HCT116 (cell line): ENCODE data around the gene WBP1L. TPM values are rescaled to one million over a fixed set of nuclear protein-coding genes. Genes with fewer than 3 reads are reported as not detected.

Source experiments
- ATAC-seq: fragments of 200-7000 bp; cut with Tn5 transposase; 2 replicates; pipeline ENCODE4 v1.9.1; 2020; ENCODE audit warnings: mild to moderate bottlenecking, moderate library complexity
- BruUV-seq: library from RNA; stranded (reverse); fragments of 400-500 nt; replicated peaks from 2 replicates; lab custom pipeline; 2021; lab: Mats Ljungman, UMichigan
- CTCF ChIA-PET: fragments of 300-600 bp; sonication (Branson Sonifier 250); formaldehyde crosslinking; loops from one replicate; lab custom pipeline; 2021; ENCODE audit warnings: antibody characterized with exemption; lab: Charles Lee
- POLR2A ChIA-PET: fragments of 300-600, 350-600 bp; sonication (Branson Sonifier 250); formaldehyde crosslinking; loops from one replicate; lab custom pipeline; 2021; ENCODE audit warnings: antibody characterized with exemption; lab: Charles Lee
- RAD21 ChIA-PET, 2 experiments: fragments of 300-600 bp; sonication (Branson Sonifier 250); formaldehyde crosslinking; loops; one replicate each; lab custom pipeline; 2023; ENCODE audit warnings: low total read pairs in 2 of 2; ENCODE audit not compliant: uncharacterized antibody in 2 of 2, unreplicated experiment in 2 of 2, low non-redundant PET in 1 of 2; lab: Charles Lee
- DNase-seq: peaks from one replicate; pipeline ENCODE4 v3.0.0-alpha.2; 2010; ENCODE audit warnings: low read depth, low spot score
- H2AFZ ChIP-seq: fragments of 200-600 bp; shearing (Covaris generic), sonication (generic); 2 replicates; pipeline ENCODE4 v1.6.1; 2017; ENCODE audit warnings: low read depth, mixed run types, mixed read lengths, antibody characterized with exemption, low read length; ENCODE audit not compliant: poor library complexity, severe bottlenecking
- H3K27ac ChIP-seq: 2 replicates; pipeline ENCODE4 v1.5.1; 2012; ENCODE audit warnings: low read depth, low read length
- H3K27me3 ChIP-seq: fragments of 200-600 bp; sonication (generic); 2 replicates; pipeline ENCODE4 v1.6.1; 2016; ENCODE audit warnings: mixed run types, low read length, mixed read lengths; ENCODE audit not compliant: insufficient read depth
- H3K36me3 ChIP-seq, 2 experiments: fragments of 200-500 bp in 1 of 2; fragments of 200-600 bp in 1 of 2; sonication (Bioruptor generic) in 1 of 2; sonication (generic) in 1 of 2; 2 replicates each; pipeline versions ENCODE4 v1.5.1 to v1.6.1; 2014 to 2016; ENCODE audit warnings: low read length in 2 of 2, inconsistent platforms in 1 of 2, mixed read lengths in 1 of 2, mixed run types in 1 of 2; ENCODE audit not compliant: insufficient read depth in 2 of 2, control insufficient read depth in 1 of 2
- H3K4me1 ChIP-seq, 2 experiments: fragments of 200-600 bp in 1 of 2; sonication (generic) in 1 of 2; 2 replicates each; pipeline versions ENCODE4 v1.5.1 to v1.6.1; 2012 to 2017; ENCODE audit warnings: low read length in 2 of 2, inconsistent platforms in 1 of 2, mild to moderate bottlenecking in 1 of 2, mixed read lengths in 1 of 2, mixed run types in 1 of 2, moderate library complexity in 1 of 2; ENCODE audit not compliant: insufficient read depth in 2 of 2, control insufficient read depth in 1 of 2
- H3K4me2 ChIP-seq: fragments of 200-600 bp; sonication (generic); 2 replicates; pipeline ENCODE4 v1.6.1; 2017; ENCODE audit warnings: mixed run types, low read length, mixed read lengths
- H3K4me3 ChIP-seq, 2 experiments: fragments of 200-600 bp in 1 of 2; sonication (generic) in 1 of 2; replicated peaks in 1 of 2; 2 replicates each; pipeline ENCODE4 v1.5.1; 2011 to 2016; ENCODE audit warnings: low read length in 2 of 2, control low read depth in 1 of 2, low read depth in 1 of 2, mild to moderate bottlenecking in 1 of 2, mixed read lengths in 1 of 2, mixed run types in 1 of 2
- H3K79me2 ChIP-seq: fragments of 200-600 bp; sonication (generic); 2 replicates; pipeline ENCODE4 v1.6.1; 2017; ENCODE audit warnings: mild to moderate bottlenecking, mixed run types, low read length, moderate library complexity, mixed read lengths; ENCODE audit not compliant: insufficient read depth
- H3K9ac ChIP-seq: fragments of 200-600 bp; sonication (generic); 2 replicates; pipeline ENCODE4 v1.6.1; 2016; ENCODE audit warnings: low read length, mixed read lengths
- H3K9me2 ChIP-seq: fragments of 200-600 bp; sonication (generic), shearing (Covaris generic); 2 replicates; pipeline ENCODE4 v1.6.1; 2017; ENCODE audit warnings: mixed run types, mild to moderate bottlenecking, moderate library complexity; ENCODE audit not compliant: insufficient read depth
- H3K9me3 ChIP-seq, 2 experiments: fragments of 200-500 bp in 1 of 2; fragments of 200-600 bp in 1 of 2; sonication (Bioruptor generic) in 1 of 2; sonication (generic) in 1 of 2; 2 replicates each; pipeline ENCODE4 v1.6.1; 2014 to 2017; ENCODE audit warnings: low read length in 2 of 2, mixed read lengths in 2 of 2, inconsistent platforms in 1 of 2, low read depth in 1 of 2, mild to moderate bottlenecking in 1 of 2, mixed run types in 1 of 2, moderate library complexity in 1 of 2; ENCODE audit not compliant: control insufficient read depth in 1 of 2, insufficient read depth in 1 of 2
- H4K20me1 ChIP-seq: fragments of 200-600 bp; sonication (generic), shearing (Covaris generic); 2 replicates; pipeline ENCODE4 v1.6.1; 2017; ENCODE audit warnings: mixed run types, mild to moderate bottlenecking, moderate library complexity; ENCODE audit not compliant: insufficient read depth
- CEBPB ChIP-seq: IDR thresholded peaks from 2 replicates; pipeline ENCODE4 v1.6.1; 2012; ENCODE audit warnings: low read depth
- EGR1 ChIP-seq: IDR thresholded peaks from 2 replicates; pipeline ENCODE4 v1.6.1; 2012; ENCODE audit warnings: low read depth
- ELF1 ChIP-seq: IDR thresholded peaks from 2 replicates; pipeline ENCODE4 v1.6.1; 2012; ENCODE audit warnings: low read depth, borderline replicate concordance
- EZH2 ChIP-seq: fragments of 200-600 bp; sonication (generic); IDR thresholded peaks from 2 replicates; pipeline ENCODE4 v1.6.1; 2017; ENCODE audit warnings: antibody characterized with exemption, mixed run types
- FOSL1 ChIP-seq: IDR thresholded peaks from 2 replicates; pipeline ENCODE4 v1.6.1; 2012; ENCODE audit warnings: low read depth
- RAD21 ChIP-seq: IDR thresholded peaks from 2 replicates; pipeline ENCODE4 v1.6.1; 2012; ENCODE audit warnings: low read depth, mild to moderate bottlenecking
- SIN3A ChIP-seq: IDR thresholded peaks from 2 replicates; pipeline ENCODE4 v1.6.1; 2012; ENCODE audit warnings: low read depth
- SRF ChIP-seq: IDR thresholded peaks from 2 replicates; pipeline ENCODE4 v1.6.1; 2012; ENCODE audit warnings: low read depth
- TCF7L2 ChIP-seq: IDR thresholded peaks from 2 replicates; pipeline ENCODE4 v1.7.0; 2011; ENCODE audit warnings: borderline replicate concordance, inconsistent platforms; ENCODE audit not compliant: insufficient read depth, insufficient read length; ENCODE audit errors: extremely low read depth
- YY1 ChIP-seq: IDR thresholded peaks from 2 replicates; pipeline ENCODE4 v1.6.1; 2011; ENCODE audit warnings: low read length, low read depth, moderate library complexity, mild to moderate bottlenecking; ENCODE audit not compliant: insufficient replicate concordance; ENCODE audit errors: extremely low read depth
- ZNF274 ChIP-seq: fragments of 200-500 bp; sonication (Bioruptor generic); IDR thresholded peaks from 2 replicates; pipeline ENCODE4 v1.6.1; 2014; ENCODE audit warnings: mild to moderate bottlenecking, low read depth, low read length, inconsistent platforms
- intact Hi-C: fragments of 100-400 bp; cut with micrococcal nuclease; formaldehyde crosslinking; loops from 2 replicates; pipeline ENCODE4 v1.10.0; 2022
- total RNA-seq: library from RNA; stranded (reverse); gene quantifications from one replicate; pipeline ENCODE4 v1.2.1, GENCODE V29; 2021; ENCODE audit not compliant: unreplicated experiment
- TF ChIP-seq, protein P1 (sequence below): IDR thresholded peaks from 2 replicates; pipeline ENCODE4 v1.6.1; 2012
- TF ChIP-seq, protein P2 (sequence below): IDR thresholded peaks from 2 replicates; pipeline ENCODE4 v1.6.1; 2011; ENCODE audit warnings: mild to moderate bottlenecking, low read length, moderate library complexity; ENCODE audit not compliant: insufficient replicate concordance; ENCODE audit errors: extremely low read depth
- TF ChIP-seq, protein P3 (sequence below): IDR thresholded peaks from 2 replicates; pipeline ENCODE4 v1.6.1; 2012

Gene WBP1L
- total RNA-seq, 1 experiment from 2014 or later = 25.2 TPM

DNA sequence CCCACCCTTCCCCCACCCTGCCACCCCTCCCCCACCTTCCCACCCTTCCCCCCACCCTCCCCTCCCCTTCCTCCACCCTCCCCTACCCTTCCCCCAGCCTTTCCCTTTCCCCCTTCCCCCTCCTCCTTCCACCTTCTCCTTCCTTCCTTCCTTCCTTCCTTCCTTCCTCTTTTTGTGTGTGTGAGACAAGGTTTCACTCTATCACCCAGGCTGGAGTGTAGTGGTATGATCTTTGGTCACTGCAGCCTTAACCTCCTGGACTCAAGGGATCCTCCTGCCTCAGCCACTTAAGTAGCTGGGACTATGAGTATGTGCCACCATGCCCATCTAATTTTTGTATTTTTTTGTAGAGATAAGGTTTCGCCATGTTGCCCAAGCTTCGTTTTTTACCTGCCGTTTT lies 58.2 kb downstream of the WBP1L start (continued):
- TF ChIP-seq CEBPB = no peak
- no peak for TF ChIP-seq FOSL1
- no peak for TF ChIP-seq RAD21
- no peak for TF ChIP-seq ZNF274
- no peak for TF ChIP-seq SIN3A
- TF ChIP-seq, protein P1, sequence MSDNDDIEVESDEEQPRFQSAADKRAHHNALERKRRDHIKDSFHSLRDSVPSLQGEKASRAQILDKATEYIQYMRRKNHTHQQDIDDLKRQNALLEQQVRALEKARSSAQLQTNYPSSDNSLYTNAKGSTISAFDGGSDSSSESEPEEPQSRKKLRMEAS = no peak

GRCh38 chr10:102802920-102803534 lies 59.3 kb downstream of the WBP1L start:
- ChIA-PET POLR2A (no interaction called here), RAD21 (no interaction called here)

GRCh38 chr10:102804382-102805055 lies 60.8 kb downstream of the WBP1L start:
- Histone ChIP-seq H3K9ac (no peak overlapping the region), H3K27ac (no peak overlapping the region), H3K36me3 (peaks cover 0 to 4% of the 10 kb centered on the region in 2 experiments; a peak in 1 of 4 replicates), H2AFZ (no peak overlapping the region), H4K20me1 (no peaks in the 10 kb centered on the region), H3K9me2 (no peaks in the 10 kb centered on the region), H3K27me3 (no peaks in the 10 kb centered on the region), H3K9me3 (no peaks in the 10 kb centered on the region), H3K4me1 (no peaks in the 10 kb centered on the region), H3K79me2 (no peaks in the 10 kb centered on the region), H3K4me3 (no peak overlapping the region), H3K4me2 (no peak overlapping the region)
- DNase-seq = no peak
- ChIA-PET RAD21 (no interaction called here), CTCF (no interaction called here), POLR2A (no interaction called here)
- ATAC-seq = no peak
- no TSS peak for BruUV-seq
- intact Hi-C loops = no loop called here
- TF ChIP-seq EGR1 (no peak), ELF1 (no peak), SIN3A (no peak), FOSL1 (no peak), YY1 (no peak), SRF (no peak), TCF7L2 (no peak)
- TF ChIP-seq, protein P2, sequence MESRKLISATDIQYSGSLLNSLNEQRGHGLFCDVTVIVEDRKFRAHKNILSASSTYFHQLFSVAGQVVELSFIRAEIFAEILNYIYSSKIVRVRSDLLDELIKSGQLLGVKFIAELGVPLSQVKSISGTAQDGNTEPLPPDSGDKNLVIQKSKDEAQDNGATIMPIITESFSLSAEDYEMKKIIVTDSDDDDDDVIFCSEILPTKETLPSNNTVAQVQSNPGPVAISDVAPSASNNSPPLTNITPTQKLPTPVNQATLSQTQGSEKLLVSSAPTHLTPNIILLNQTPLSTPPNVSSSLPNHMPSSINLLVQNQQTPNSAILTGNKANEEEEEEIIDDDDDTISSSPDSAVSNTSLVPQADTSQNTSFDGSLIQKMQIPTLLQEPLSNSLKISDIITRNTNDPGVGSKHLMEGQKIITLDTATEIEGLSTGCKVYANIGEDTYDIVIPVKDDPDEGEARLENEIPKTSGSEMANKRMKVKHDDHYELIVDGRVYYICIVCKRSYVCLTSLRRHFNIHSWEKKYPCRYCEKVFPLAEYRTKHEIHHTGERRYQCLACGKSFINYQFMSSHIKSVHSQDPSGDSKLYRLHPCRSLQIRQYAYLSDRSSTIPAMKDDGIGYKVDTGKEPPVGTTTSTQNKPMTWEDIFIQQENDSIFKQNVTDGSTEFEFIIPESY = no peak
- TF ChIP-seq, protein P3, sequence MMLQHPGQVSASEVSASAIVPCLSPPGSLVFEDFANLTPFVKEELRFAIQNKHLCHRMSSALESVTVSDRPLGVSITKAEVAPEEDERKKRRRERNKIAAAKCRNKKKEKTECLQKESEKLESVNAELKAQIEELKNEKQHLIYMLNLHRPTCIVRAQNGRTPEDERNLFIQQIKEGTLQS = no peak

More at GRCh38 chr10:102802920-102803534, 59.3 kb downstream of the WBP1L start:
- Histone ChIP-seq H3K79me2 (no peaks in the 10 kb centered on the region), H3K27me3 (no peaks in the 10 kb centered on the region), H3K4me1 (no peaks in the 10 kb centered on the region), H3K4me2 (no peak overlapping the region), H3K9me3 (no peaks in the 10 kb centered on the region), H3K9me2 (no peaks in the 10 kb centered on the region), H2AFZ (no peak overlapping the region), H3K36me3 (peaks cover 3 to 4% of the 10 kb centered on the region in 2 experiments; a peak in 2 of 4 replicates), H3K4me3 (no peak overlapping the region), H3K9ac (no peak overlapping the region), H3K27ac (no peak overlapping the region), H4K20me1 (no peaks in the 10 kb centered on the region)
- no TSS peak for BruUV-seq
- TF ChIP-seq EGR1 (no peak), EZH2 (no peak)
- intact Hi-C loops = no loop called here
- ATAC-seq = 0 out of 2 replicates have a peak, but pooled peaks have one; percentile 20
- CTCF ChIA-PET = no interaction called here
- DNase-seq = no peak
